Smooth muscle cell (in vitro differentiated cells): ENCODE measurements around the gene TBC1D8. TPM values are rescaled to one million over a fixed set of nuclear protein-coding genes. Genes with fewer than 3 reads are reported as not detected.

Source experiments
- DNase-seq: peaks from one replicate; lab custom pipeline; 2025; ENCODE audit not compliant: unreplicated experiment; lab: John Stamatoyannopoulos, UW
- H2AFZ ChIP-seq: fragments of 200-600 bp; sonication (generic); 2 replicates; pipeline ENCODE4 v1.6.0; 2016; ENCODE audit warnings: antibody characterized with exemption, low read depth, mild to moderate bottlenecking
- H3F3A ChIP-seq: fragments of 200-600 bp; sonication (generic); 2 replicates; pipeline ENCODE4 v1.6.0; 2017; ENCODE audit warnings: antibody characterized with exemption, low read depth
- H3K27ac ChIP-seq: fragments of 200-600 bp; sonication (generic); 2 replicates; pipeline ENCODE4 v1.5.1; 2016; ENCODE audit warnings: low read depth, mild to moderate bottlenecking
- H3K27me3 ChIP-seq: fragments of 200-600 bp; sonication (generic); 2 replicates; pipeline ENCODE4 v1.6.1; 2016; ENCODE audit warnings: low read depth, mild to moderate bottlenecking
- H3K36me3 ChIP-seq: fragments of 200-600 bp; sonication (generic); 2 replicates; pipeline ENCODE4 v1.5.1; 2016; ENCODE audit warnings: low read depth
- H3K4me1 ChIP-seq: fragments of 200-600 bp; sonication (generic); 2 replicates; pipeline ENCODE4 v1.5.1; 2016; ENCODE audit warnings: low read depth
- H3K4me2 ChIP-seq: fragments of 200-600 bp; sonication (generic); 2 replicates; pipeline ENCODE4 v1.6.0; 2016; ENCODE audit warnings: mild to moderate bottlenecking
- H3K4me3 ChIP-seq: fragments of 200-600 bp; sonication (generic); 2 replicates; pipeline ENCODE4 v1.5.1; 2016; ENCODE audit warnings: mild to moderate bottlenecking
- H3K79me2 ChIP-seq: fragments of 200-600 bp; sonication (generic); 2 replicates; pipeline ENCODE4 v1.6.0; 2016; ENCODE audit warnings: low read depth, mild to moderate bottlenecking
- H3K9ac ChIP-seq: fragments of 200-600 bp; sonication (generic); 2 replicates; pipeline ENCODE4 v1.6.0; 2016; ENCODE audit warnings: low read depth
- H3K9me3 ChIP-seq: fragments of 200-600 bp; sonication (generic); replicated peaks from 2 replicates; pipeline ENCODE4 v1.5.1; 2016; ENCODE audit warnings: low read depth
- H4K20me1 ChIP-seq: fragments of 200-600 bp; sonication (generic); 2 replicates; pipeline ENCODE4 v1.6.0; 2016; ENCODE audit warnings: low read depth
- WGBS: methylation state at CpG from one replicate; pipeline ENCODE4 v1.1.7; 2016; ENCODE audit warnings: low lambda C conversion rate; 5-methylcytosine and 5-hydroxymethylcytosine counted together
- polyA plus RNA-seq: library from polyadenylated mRNA; unstranded; fragments of >200 nt; fragmentation: Nextera tagmentation; extraction: Ambion mirVana; gene quantifications from 2 replicates; pipeline ENCODE4 v1.2.1, GENCODE V29; 2016
- total RNA-seq: library from RNA; depleted of rRNA; stranded (reverse); fragments of >200 nt; gene quantifications from 2 replicates; pipeline ENCODE4 v1.2.3, GENCODE V29; 2014
- TF ChIP-seq, protein P1 (sequence below): fragments of 200-600 bp; sonication (generic); IDR thresholded peaks from 2 replicates; pipeline ENCODE4 v1.5.1; 2017; ENCODE audit warnings: borderline replicate concordance, mild to moderate bottlenecking, antibody characterized with exemption; ENCODE audit not compliant: insufficient read depth, poor library complexity, severe bottlenecking

Gene TBC1D8
- total and polyA plus RNA-seq, 2 experiments from 2014 or later: 0.89 to 15.1 TPM

DNA sequence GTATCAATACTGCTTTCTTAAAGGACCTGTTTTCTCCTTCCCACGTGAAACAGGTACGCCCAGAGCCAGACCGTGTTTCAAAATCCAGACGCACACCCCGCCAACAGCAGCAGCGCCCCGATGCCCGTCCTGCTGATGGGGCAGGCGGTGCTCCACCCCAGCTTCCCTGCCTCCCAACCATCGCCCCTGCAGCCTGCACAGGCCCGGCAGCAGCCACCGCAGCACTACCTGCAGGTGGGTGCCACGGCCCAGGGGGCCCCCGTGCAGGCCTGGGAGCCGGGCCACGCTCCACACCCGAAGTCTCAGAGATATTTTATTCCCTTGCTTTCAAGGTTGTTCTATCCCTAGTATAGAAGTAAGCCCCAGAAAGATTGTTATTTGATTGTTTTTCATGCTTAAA lies 157.9 kb downstream of the TBC1D8 start:
- no peaks in the 10 kb centered on the region for H3K9me3 ChIP-seq
- no peaks in the 10 kb centered on the region for H3K4me1 ChIP-seq
- 97% methylated on average over 17 of the region's 17 CpGs for whole genome bisulfite sequencing
- TF ChIP-seq, protein P1, sequence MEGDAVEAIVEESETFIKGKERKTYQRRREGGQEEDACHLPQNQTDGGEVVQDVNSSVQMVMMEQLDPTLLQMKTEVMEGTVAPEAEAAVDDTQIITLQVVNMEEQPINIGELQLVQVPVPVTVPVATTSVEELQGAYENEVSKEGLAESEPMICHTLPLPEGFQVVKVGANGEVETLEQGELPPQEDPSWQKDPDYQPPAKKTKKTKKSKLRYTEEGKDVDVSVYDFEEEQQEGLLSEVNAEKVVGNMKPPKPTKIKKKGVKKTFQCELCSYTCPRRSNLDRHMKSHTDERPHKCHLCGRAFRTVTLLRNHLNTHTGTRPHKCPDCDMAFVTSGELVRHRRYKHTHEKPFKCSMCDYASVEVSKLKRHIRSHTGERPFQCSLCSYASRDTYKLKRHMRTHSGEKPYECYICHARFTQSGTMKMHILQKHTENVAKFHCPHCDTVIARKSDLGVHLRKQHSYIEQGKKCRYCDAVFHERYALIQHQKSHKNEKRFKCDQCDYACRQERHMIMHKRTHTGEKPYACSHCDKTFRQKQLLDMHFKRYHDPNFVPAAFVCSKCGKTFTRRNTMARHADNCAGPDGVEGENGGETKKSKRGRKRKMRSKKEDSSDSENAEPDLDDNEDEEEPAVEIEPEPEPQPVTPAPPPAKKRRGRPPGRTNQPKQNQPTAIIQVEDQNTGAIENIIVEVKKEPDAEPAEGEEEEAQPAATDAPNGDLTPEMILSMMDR: no peak
- no peak overlapping the region for H3K9ac ChIP-seq
- H2AFZ ChIP-seq: no peak overlapping the region
- no peak overlapping the region for H3K27ac ChIP-seq
- H3K36me3 ChIP-seq: no peaks in the 10 kb centered on the region
- DNase-seq: no peak
- H3K4me2 ChIP-seq: no peak overlapping the region
- no peaks in the 10 kb centered on the region for H4K20me1 ChIP-seq
- no peaks in the 10 kb centered on the region for H3F3A ChIP-seq
- H3K79me2 ChIP-seq: no peaks in the 10 kb centered on the region
- no peaks in the 10 kb centered on the region for H3K27me3 ChIP-seq
- no peak overlapping the region for H3K4me3 ChIP-seq

DNA sequence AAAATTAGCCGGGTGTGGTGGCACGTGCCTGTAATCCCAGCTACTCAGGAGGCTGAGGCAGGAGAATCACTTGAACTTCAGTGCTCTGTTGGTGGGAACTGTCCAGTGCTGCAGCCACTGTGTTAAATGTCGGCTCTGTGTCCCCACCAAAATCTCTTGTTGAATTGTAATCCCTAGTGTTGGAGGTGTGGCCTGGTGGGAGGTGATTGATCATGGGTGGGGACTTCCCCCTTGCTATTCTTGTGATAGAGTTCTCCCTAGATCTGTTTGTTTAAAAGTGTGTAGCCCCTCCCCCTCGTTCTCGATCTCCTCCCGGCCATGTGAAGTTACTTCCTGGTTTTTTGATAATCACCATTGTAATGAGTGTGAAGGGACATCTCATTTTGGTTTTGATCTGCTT lies 158.9 kb downstream of the TBC1D8 start:
- TF ChIP-seq, protein P1: no peak
- Histone ChIP-seq H3K9me3 (no peaks in the 10 kb centered on the region), H3K4me1 (no peaks in the 10 kb centered on the region), H3K27me3 (no peaks in the 10 kb centered on the region), H3K4me2 (no peak overlapping the region), H4K20me1 (no peaks in the 10 kb centered on the region), H3K4me3 (no peak overlapping the region), H2AFZ (no peak overlapping the region), H3K27ac (no peak overlapping the region), H3K9ac (no peak overlapping the region), H3K79me2 (no peaks in the 10 kb centered on the region), H3K36me3 (no peaks in the 10 kb centered on the region), H3F3A (no peaks in the 10 kb centered on the region)
- no peak for DNase-seq
- 91% methylated on average over 6 of the region's 6 CpGs for WGBS

DNA sequence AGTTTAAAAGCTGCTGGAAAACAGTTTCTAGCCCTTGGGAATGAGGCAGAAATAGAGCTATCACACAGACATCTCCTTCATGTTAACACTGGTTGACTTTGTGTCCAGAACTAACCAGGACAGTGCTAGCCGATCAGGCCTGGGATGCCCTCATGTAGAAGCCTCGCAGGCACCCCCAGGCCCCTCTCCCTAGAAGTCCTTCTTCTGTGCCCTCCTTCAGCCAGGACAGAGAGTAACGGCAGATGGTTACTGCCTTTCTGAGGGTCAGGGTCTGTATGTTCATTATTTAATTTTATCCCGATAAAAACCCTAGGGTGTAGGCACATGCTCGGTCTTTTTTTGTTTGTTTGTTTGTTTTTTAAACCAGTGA lies 159.8 kb downstream of the TBC1D8 start:
- H3K4me2 ChIP-seq: no peak overlapping the region
- H3K79me2 ChIP-seq: no peaks in the 10 kb centered on the region
- no peaks in the 10 kb centered on the region for H4K20me1 ChIP-seq
- H2AFZ ChIP-seq: no peak overlapping the region
- no peaks in the 10 kb centered on the region for H3F3A ChIP-seq
- H3K9me3 ChIP-seq: no peaks in the 10 kb centered on the region
- TF ChIP-seq, protein P1: no peak
- WGBS: 94% methylated on average over 5 of the region's 5 CpGs
- no peak overlapping the region for H3K4me3 ChIP-seq
- H3K4me1 ChIP-seq: no peaks in the 10 kb centered on the region
- H3K9ac ChIP-seq: no peak overlapping the region
- no peaks in the 10 kb centered on the region for H3K27me3 ChIP-seq
- no peak for DNase-seq
- no peak overlapping the region for H3K27ac ChIP-seq
- H3K36me3 ChIP-seq: no peaks in the 10 kb centered on the region

DNA sequence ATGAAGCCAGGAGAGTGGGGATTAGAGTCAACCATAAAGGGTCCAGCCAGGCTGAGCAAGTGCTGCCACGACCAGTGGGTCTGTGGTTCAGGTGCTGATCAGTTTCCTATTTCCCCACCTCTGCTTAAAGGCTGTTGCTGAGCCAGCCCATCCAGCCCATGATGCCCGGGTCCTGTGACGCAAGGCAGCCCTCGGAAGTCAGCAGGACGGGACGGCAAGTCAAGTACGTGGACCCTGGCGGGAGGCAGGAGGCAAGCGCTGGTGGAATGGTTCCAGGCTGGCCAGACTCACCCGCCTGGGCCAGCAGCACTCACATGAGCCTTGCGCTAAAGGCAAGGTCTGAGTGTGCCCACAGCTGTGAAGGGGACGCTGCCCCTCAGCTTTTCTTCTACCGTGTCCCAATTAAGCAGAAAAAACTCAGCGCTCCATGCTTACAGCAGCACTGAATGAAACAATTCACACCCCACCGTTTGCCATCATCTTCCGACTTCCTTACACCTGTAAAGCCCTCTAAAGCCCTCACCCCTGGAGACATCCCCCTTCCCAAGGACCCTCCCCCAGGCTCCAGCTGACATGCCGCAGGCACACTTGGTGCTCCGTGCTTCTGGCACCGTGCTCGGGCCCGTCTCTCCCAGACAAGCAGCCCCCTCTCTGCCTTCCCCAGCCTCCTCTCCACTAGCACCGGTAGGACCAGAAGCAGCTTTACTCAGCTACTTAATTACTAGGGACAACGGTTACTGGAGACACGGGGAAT lies 160.4 kb downstream of the TBC1D8 start:
- H4K20me1 ChIP-seq: no peaks in the 10 kb centered on the region
- WGBS: 83% methylated on average over 20 of the region's 24 CpGs
- no peaks in the 10 kb centered on the region for H3K79me2 ChIP-seq
- no peaks in the 10 kb centered on the region for H3F3A ChIP-seq
- TF ChIP-seq, protein P1: no peak
- no peak overlapping the region for H3K4me3 ChIP-seq
- no peak for DNase-seq
- no peaks in the 10 kb centered on the region for H3K27me3 ChIP-seq
- no peaks in the 10 kb centered on the region for H3K36me3 ChIP-seq
- H3K4me2 ChIP-seq: no peak overlapping the region
- no peak overlapping the region for H2AFZ ChIP-seq
- no peak overlapping the region for H3K9ac ChIP-seq
- no peaks in the 10 kb centered on the region for H3K4me1 ChIP-seq
- H3K27ac ChIP-seq: no peak overlapping the region
- H3K9me3 ChIP-seq: no peaks in the 10 kb centered on the region
